ENCODE measurements around the gene PALLD. TPM values are rescaled to one million over a fixed set of nuclear protein-coding genes. Genes with fewer than 3 reads are reported as not detected.

PALLD gene
- total RNA-seq, 1 donor from 2014 or later = 58.7 TPM

- H3K36me3 Mint-ChIP-seq (ENCODE audit: low read depth) = peaks cover 11% of the 10 kb centered on the region
- no peak overlapping the region for H3K4me3 Mint-ChIP-seq
- peaks cover 39% of the 10 kb centered on the region for H3K4me1 Mint-ChIP-seq
- no peak for TF ChIP-seq CTCF (conservative IDR thresholded peaks at IDR 0.05)
- H3K27me3 Mint-ChIP-seq (ENCODE audit: low read depth) = no peaks in the 10 kb centered on the region
- DNase-seq (ENCODE audit: low read depth, low spot score) = no peak
- peaks cover 3% of the 10 kb centered on the region for H3K9me3 Mint-ChIP-seq
- no peak overlapping the region for H3K27ac Mint-ChIP-seq (ENCODE audit: unreplicated experiment)
These were observed 235.9 kb downstream of the PALLD start for GRCh38 chr4:168732714-168733113.

GRCh38 chr4:168734703-168735678 lies 238.1 kb downstream of the PALLD start:
- H3K36me3 Mint-ChIP-seq (ENCODE audit: low read depth) = peaks cover 4% of the 10 kb centered on the region
- no peaks in the 10 kb centered on the region for H3K27me3 Mint-ChIP-seq (ENCODE audit: low read depth)
- H3K4me1 Mint-ChIP-seq = peaks cover 49% of the 10 kb centered on the region
- TF ChIP-seq CTCF (conservative IDR thresholded peaks at IDR 0.05) = no peak
- DNase-seq (ENCODE audit: low read depth, low spot score) = no peak
- no peak overlapping the region for H3K27ac Mint-ChIP-seq (ENCODE audit: unreplicated experiment)
- H3K9me3 Mint-ChIP-seq = no peaks in the 10 kb centered on the region
- H3K4me3 Mint-ChIP-seq = peak overlapping the region; percentile 18

DNA sequence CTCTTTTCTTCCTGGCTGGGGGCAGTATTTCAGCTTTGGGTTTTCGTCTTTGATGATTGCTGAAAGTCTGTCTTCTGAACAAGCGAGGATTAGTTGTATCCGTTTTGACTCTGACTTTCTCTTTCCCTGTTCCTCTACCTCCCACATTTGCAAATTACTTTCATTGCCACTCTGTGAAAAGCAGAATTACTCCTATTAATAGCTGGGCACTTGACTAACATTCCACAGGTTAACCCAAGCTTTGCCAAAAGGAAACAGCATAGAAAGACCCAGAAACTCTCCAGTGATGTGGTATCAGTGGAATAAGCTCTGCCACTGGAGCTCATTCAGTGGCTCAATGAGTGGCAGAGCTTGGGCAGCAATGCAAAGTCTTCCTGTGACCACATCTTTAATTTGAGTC lies 238.9 kb downstream of the PALLD start:
- H3K27ac Mint-ChIP-seq (ENCODE audit: unreplicated experiment) = no peak overlapping the region
- H3K4me1 Mint-ChIP-seq = peaks cover 49% of the 10 kb centered on the region
- no peak for TF ChIP-seq CTCF (conservative IDR thresholded peaks at IDR 0.05)
- no peaks in the 10 kb centered on the region for H3K36me3 Mint-ChIP-seq (ENCODE audit: low read depth)
- DNase-seq (ENCODE audit: low read depth, low spot score) = no peak
- no peak overlapping the region for H3K4me3 Mint-ChIP-seq
- H3K27me3 Mint-ChIP-seq (ENCODE audit: low read depth) = no peaks in the 10 kb centered on the region
- H3K9me3 Mint-ChIP-seq = no peaks in the 10 kb centered on the region

DNA sequence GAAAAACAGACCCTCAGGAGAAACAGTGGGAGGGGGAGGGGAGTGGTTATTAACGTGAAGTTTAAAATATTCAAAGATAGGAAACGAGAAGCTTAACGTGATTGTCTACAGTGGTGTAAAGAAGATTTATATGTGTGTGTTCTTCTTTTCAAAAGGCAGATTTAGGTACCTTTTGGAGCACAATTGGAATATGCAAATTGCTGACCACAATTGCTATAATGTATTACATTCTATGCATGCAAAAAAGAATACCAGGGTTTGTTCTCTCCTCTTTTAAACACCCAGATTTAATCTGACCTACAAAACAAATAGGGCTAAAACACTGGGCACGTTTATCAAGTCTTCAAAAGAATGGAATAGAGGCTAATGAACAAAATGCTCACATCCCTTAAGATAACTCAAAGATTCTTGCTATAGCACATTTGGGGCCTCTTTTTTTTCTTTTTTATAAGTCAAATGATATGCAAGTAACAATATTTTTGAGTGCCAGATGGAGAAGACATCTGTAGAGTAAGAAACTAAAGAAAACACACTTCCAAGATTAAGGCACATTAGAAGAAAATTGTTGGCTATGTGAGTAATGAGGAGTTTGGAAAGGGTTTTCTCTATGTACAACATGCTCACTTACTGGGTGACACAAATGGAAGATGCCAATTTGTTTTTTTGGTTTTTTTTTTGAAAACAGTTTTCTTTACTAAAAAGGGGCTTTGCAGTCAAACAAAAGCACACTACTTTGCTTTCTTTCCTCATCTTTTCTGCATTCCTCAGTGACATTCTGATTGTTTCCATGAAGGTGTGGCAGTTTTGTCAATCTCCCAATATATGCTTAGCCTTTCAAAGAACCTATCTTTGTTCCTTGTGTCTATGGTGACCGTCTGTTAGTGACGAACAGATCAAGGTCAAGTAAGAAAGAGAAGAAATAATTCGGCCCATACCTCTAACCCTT lies 240.3 kb downstream of the PALLD start:
- H3K27me3 Mint-ChIP-seq (ENCODE audit: low read depth) = no peaks in the 10 kb centered on the region
- H3K36me3 Mint-ChIP-seq (ENCODE audit: low read depth) = no peaks in the 10 kb centered on the region
- H3K4me1 Mint-ChIP-seq = peaks cover 45% of the 10 kb centered on the region
- H3K27ac Mint-ChIP-seq (ENCODE audit: unreplicated experiment) = peak overlapping the region; percentile 4
- H3K4me3 Mint-ChIP-seq = peak overlapping the region; percentile 38
- no peaks in the 10 kb centered on the region for H3K9me3 Mint-ChIP-seq
- no peak for DNase-seq (ENCODE audit: low read depth, low spot score)
- TF ChIP-seq CTCF (conservative IDR thresholded peaks at IDR 0.05) = no peak

- no peak overlapping the region for H3K27ac Mint-ChIP-seq (ENCODE audit: unreplicated experiment)
These were observed 240.9 kb downstream of the PALLD start for GRCh38 chr4:168737806-168738172.

More at GRCh38 chr4:168737806-168738172, 240.9 kb downstream of the PALLD start:
- peaks cover 45% of the 10 kb centered on the region for H3K4me1 Mint-ChIP-seq
- H3K27me3 Mint-ChIP-seq (ENCODE audit: low read depth) = no peaks in the 10 kb centered on the region
- H3K36me3 Mint-ChIP-seq (ENCODE audit: low read depth) = no peaks in the 10 kb centered on the region
- no peak for DNase-seq (ENCODE audit: low read depth, low spot score)
- H3K9me3 Mint-ChIP-seq = no peaks in the 10 kb centered on the region
- TF ChIP-seq CTCF (conservative IDR thresholded peaks at IDR 0.05) = no peak
- peak overlapping the region; percentile 38 for H3K4me3 Mint-ChIP-seq

Measured in neural crest cell (in vitro differentiated cells).